ENCODE measurements around the gene DENND5B.
"Not testable (repeated sequence)": the region's sequence is repeated elsewhere in the genome, so short reads cannot be mapped to it uniquely, and the experiment has no call there.

DENND5B gene

GRCh38 chr12:31388713-31389112 lies 202.2 kb downstream of the DENND5B start:
- in situ Hi-C loops (cut with MboI; ENCODE audit: low sequenced_read_pairs) = no loop called here

GRCh38 chr12:31387466-31387865 lies 203.5 kb downstream of the DENND5B start:
- in situ Hi-C loops (cut with MboI; ENCODE audit: low sequenced_read_pairs) = no loop called here

GRCh38 chr12:31387011-31387410 lies 203.9 kb downstream of the DENND5B start:
- in situ Hi-C loops (cut with MboI; ENCODE audit: low sequenced_read_pairs) = no loop called here

- in situ Hi-C loops (cut with MboI; ENCODE audit: low sequenced_read_pairs) = no loop called here
These were observed 204.6 kb downstream of the DENND5B start for GRCh38 chr12:31386364-31386777.

GRCh38 chr12:31377210-31377609 lies 213.7 kb downstream of the DENND5B start:
- in situ Hi-C loops (cut with MboI; ENCODE audit: low sequenced_read_pairs) = not testable (repeated sequence)

GRCh38 chr12:31375422-31375821 lies 215.5 kb downstream of the DENND5B start:
- in situ Hi-C loops (cut with MboI; ENCODE audit: low sequenced_read_pairs) = not testable (repeated sequence)

- in situ Hi-C loops (cut with MboI; ENCODE audit: low sequenced_read_pairs) = no loop called here
These were observed 219.7 kb downstream of the DENND5B start for GRCh38 chr12:31371256-31371620.

GRCh38 chr12:31370531-31371255 lies 220.2 kb downstream of the DENND5B start:
- in situ Hi-C loops (cut with MboI; ENCODE audit: low sequenced_read_pairs) = no loop called here

- in situ Hi-C loops (cut with MboI; ENCODE audit: low sequenced_read_pairs) = no loop called here
These were observed 221.0 kb downstream of the DENND5B start for GRCh38 chr12:31369712-31370521.

- in situ Hi-C loops (cut with MboI; ENCODE audit: low sequenced_read_pairs) = no loop called here
These were observed 222.1 kb downstream of the DENND5B start for GRCh38 chr12:31368666-31369361.

- in situ Hi-C loops (cut with MboI; ENCODE audit: low sequenced_read_pairs) = no loop called here
These were observed 224.8 kb downstream of the DENND5B start for GRCh38 chr12:31366104-31366621.

- in situ Hi-C loops (cut with MboI; ENCODE audit: low sequenced_read_pairs) = no loop called here
These were observed 227.1 kb downstream of the DENND5B start for GRCh38 chr12:31363831-31364230.

GRCh38 chr12:31363416-31363809 lies 227.5 kb downstream of the DENND5B start:
- in situ Hi-C loops (cut with MboI; ENCODE audit: low sequenced_read_pairs) = no loop called here

GRCh38 chr12:31362759-31363415 lies 228.0 kb downstream of the DENND5B start:
- in situ Hi-C loops (cut with MboI; ENCODE audit: low sequenced_read_pairs) = no loop called here

- in situ Hi-C loops (cut with MboI; ENCODE audit: low sequenced_read_pairs) = no loop called here
These were observed 228.7 kb downstream of the DENND5B start for GRCh38 chr12:31362115-31362758.

- in situ Hi-C loops (cut with MboI; ENCODE audit: low sequenced_read_pairs) = no loop called here
These were observed 229.2 kb downstream of the DENND5B start for GRCh38 chr12:31361730-31362114.

- in situ Hi-C loops (cut with MboI; ENCODE audit: low sequenced_read_pairs) = no loop called here
These were observed 235.2 kb downstream of the DENND5B start for GRCh38 chr12:31355747-31356107.

- in situ Hi-C loops (cut with MboI; ENCODE audit: low sequenced_read_pairs) = no loop called here
These were observed 236.9 kb downstream of the DENND5B start for GRCh38 chr12:31353750-31354708.

- in situ Hi-C loops (cut with MboI; ENCODE audit: low sequenced_read_pairs) = no loop called here
These were observed 244.7 kb downstream of the DENND5B start for GRCh38 chr12:31346267-31346666.

All from hTERT RPE-1 (cell line).